Measurements from ENCODE around the gene ITPR1.

Gene ITPR1

DNA sequence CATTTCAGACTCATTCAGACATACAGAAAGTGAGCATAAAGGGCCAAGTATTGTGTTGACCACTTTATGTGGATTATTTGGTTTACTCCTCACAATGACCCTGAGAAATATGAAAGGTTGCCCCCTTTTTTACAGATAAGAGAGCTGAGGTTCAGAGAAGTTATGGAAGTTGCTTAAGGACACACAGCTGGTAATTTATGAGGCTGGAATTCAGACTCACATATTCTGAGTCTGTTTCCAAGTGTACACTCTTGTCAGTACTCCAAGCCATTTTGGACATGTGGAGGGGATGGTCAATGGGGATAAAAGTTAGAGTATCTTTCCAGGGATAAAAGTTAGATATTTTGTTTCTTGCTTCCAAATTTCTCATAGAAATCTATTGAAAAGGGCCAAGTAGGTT lies 15.9 kb downstream of the ITPR1 start:
- DNase-seq (ENCODE audit: low read depth in 2 of 2): no peak

GRCh38 chr3:4509983-4510755 lies 17.0 kb downstream of the ITPR1 start:
- no peak for DNase-seq (ENCODE audit: low read depth in 2 of 2)

DNA sequence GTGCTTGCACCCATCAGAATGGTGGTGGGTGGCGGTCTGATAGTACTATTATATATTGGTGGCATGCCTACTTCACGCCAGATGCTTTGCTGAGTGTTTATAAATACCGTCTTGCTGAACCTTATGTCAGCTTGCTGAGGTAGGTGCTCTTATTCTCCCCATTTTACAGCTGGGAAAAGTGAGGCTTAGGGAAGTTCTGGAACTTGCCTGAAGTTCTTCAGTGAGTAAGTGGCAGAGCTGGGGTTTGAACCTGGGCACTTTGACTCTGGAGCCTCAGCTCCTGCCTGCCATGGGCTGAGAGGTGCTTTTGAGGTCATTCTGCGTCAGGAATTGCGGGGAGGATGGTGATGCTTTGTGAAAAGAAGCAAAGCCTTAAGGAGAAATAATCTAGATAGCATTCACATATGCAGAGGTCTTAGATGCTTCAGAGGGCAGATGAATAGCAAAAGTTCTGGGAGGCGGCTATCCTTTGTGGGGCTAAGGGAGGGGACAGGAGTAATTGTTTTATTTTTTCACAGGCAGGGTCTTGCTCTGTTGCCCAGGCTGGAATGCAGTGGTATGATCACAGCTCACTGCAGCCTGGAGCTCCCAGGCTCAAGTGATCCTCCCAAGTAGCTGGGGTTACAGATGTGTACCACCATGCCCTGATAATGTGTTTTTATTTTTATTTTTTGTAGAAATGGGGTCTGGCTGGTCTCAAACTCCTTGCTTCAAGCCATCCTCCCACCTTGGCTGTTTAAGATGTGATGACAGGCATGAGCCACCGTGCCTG lies 18.5 kb downstream of the ITPR1 start:
- DNase-seq (ENCODE audit: low read depth in 2 of 2): no peak

DNA sequence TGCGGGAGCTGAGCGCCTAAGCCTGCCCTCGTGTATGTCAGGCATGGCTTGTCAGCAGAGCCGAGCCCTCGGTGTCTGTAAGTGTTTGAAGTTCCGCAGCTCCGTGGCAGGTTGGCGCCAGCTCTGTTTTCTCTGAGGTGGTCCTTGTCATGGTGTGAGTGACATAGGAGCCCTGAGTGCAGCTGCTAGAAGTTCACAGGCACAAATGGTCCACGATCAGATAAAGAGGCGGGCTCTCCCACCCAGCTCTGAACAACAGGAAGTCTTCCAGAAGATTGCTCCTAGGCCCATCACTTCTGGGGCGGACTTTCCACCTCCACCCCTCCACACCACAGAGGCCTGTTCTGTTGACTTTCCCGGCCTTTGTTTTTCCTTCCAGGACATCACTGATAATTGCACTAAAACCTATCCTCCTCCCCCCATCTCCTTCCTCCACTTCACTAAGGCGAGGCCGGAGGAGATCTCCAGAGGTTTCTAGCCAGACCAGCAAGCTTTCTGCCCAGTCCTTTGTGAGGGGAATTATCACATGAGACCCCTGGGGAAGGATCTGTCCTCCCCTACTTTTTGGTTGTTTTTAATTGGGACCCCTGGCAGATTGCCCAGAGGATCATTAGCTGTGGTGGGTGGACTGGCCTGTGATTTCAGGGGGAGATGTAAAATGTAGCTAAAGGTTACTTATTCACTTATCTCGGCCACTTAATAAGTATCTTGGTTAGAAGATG lies 19.9 kb downstream of the ITPR1 start:
- no peak for DNase-seq (ENCODE audit: low read depth in 2 of 2)

DNA sequence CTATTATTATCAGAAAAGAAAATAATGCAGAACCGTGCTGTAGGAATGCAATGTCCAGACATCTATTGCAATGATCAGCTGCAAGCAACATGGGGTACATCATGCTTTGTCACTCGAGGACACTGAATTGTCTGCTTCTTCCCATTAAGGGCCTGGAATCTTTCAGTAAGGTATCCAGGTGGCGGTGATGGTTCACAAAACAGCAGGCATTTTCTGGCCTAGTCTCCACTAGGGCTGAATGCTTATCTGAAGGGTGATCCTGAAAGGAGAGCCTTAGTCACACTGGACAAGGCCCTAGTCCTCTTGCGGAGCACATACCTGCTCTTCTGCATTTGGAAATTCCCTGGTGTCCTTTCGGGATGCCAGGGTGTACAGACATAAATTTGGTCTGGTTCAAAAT lies 21.2 kb downstream of the ITPR1 start:
- DNase-seq (ENCODE audit: low read depth in 2 of 2): no peak

DNA sequence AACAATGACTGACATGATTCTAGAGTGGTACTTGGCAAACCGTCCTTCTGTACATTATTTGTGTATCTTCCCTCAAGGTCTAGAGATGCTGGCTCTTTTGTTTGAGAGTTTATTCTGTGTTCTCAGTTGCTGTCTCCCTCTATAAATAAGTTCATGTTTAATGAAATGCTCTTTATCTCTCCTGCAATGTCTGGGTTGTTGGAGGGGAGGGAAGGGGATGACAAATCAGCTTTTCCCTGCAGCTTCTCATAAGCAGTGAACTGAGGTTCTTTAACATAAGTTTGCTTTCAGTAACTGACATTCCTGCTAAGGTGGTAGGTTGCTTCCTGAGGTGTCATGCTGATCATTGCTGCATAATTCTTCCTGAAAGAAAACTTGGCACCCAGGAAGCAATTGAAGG lies 21.8 kb downstream of the ITPR1 start:
- DNase-seq (ENCODE audit: low read depth in 2 of 2): no peak

- DNase-seq (ENCODE audit: low read depth in 2 of 2): no peak
Observed at GRCh38 chr3:4515916-4516579, 22.9 kb downstream of the ITPR1 start.

DNA sequence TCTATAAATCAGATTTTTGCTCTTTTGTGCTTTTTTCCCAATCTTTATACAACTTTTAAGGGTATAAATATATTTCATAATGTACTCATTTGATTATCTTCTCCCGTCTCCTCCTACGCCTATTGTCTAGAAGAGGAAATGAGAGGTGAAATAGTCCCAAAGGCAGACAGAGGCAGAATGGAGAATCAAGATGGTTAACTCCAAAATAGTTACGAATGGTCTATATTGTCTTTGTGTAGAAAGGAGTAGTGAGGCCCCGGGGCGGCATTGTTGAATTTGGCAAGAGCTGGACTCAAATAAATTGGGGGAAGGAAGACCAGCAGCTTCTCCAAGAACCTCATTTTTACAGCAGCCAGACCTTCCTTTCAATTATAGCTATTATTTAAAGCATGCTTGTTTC lies 23.9 kb downstream of the ITPR1 start:
- DNase-seq (ENCODE audit: low read depth in 2 of 2): no peak

- DNase-seq (ENCODE audit: low read depth in 2 of 2): no peak
Observed at GRCh38 chr3:4517643-4518311, 24.6 kb downstream of the ITPR1 start.

- DNase-seq (ENCODE audit: low read depth in 2 of 2): no peak
Observed at GRCh38 chr3:4520033-4520816, 27.1 kb downstream of the ITPR1 start.

- DNase-seq (ENCODE audit: low read depth in 2 of 2): no peak
Observed at GRCh38 chr3:4522947-4523346, 29.8 kb downstream of the ITPR1 start.

DNA sequence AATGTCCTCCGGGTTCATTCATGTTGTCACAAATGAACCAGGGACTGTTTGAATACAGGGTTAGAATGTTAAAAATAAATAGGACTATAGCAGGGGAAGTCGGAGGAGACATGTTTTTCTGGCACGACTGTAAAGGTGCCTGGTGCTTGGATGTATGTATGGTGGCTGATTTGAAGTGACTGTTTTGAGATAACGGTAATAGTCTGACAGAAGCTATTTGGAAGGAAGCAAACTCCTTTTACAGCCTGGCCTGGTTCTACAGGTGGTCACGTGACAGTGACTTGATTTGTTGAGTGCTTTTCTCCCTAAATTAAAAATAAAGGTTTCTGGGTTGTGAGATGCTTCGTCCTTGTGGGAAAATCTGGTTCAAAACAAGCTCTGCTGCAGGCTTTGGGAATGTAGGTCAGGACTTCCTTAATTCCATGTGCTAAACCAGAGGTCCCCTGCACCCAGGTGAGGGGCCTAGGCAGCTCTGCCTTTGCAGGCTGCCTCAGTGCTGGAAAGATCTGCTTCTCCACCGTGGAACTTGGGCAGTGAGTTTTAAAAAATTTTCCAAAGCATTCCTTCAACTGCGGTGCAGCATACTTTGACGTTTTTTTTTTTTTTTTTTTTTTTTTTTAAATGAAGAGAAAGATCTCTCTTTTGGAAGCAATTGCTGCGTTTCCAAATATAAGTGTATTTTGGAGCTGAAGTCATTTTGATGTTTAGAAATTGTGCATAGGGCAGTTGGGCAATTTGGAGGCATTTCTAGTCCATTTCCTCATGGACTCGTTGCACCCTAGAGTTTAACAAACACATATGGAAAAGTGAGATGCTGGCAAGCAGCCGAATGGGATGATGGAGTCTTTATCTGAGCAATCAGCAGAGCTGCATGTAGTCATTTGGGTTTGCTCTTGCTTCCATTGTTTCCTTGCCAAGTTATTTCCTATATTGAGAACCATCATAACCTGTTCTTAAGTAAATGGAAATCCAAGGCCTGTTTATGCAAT lies 30.9 kb downstream of the ITPR1 start:
- DNase-seq (ENCODE audit: low read depth in 2 of 2): no peak

GRCh38 chr3:4525560-4526223 lies 32.5 kb downstream of the ITPR1 start:
- no peak for DNase-seq (ENCODE audit: low read depth in 2 of 2)

DNA sequence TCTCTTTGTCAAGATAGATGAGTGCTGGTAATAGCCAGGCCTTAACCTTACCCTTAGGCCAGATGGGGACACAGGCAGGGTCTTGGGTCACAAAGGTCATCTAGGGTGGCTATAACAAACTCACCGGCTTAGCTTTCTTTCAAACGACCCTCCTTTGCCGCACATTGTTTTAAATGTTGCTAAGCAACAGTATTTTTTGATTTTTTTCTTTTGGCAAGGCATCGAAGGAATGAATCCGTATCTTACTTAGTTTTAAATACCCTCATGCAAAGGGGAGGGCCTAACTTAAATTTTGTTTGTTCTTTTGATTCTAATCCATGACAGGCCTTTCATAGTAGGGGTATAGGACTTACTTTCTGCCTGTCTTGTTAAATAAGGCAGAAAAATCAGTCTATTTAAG lies 35.2 kb downstream of the ITPR1 start:
- DNase-seq (ENCODE audit: low read depth in 2 of 2): no peak

DNA sequence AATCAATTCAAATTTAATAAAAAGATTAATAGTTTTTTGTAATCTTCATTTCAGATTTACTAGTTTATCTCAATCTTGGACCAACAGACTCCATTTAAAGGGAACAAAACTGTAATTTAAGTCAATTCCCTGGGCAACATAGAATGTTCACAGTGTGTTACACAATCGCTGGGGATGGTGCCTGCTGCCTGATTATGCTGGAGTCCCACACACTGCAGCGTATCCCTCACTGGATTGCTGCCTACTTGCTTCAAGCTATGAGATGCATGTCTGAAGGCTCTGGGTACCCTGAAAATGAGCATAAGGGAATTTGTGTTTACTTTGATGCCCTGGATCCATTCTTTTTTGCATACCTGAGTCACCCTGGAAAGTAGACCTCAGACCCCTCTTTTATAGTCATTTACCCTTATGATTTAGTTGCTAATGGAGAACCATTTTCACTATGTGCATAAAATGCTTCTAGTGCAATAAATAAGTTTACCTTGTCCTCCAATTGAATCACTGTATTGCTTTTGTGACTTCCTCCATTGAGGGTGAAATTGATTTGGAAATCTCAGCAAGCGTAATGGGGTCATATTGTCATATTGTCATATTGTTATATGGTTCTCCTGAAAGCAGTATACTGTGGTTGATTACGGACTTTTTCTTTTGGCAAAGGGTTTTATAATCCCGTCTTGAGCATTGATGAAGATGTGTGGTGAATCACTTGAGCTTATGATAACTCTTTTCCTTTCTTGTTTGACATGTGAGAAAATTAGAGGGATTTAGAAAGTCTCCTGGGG lies 35.9 kb downstream of the ITPR1 start:
- no peak for DNase-seq (ENCODE audit: low read depth in 2 of 2)

GRCh38 chr3:4529876-4530588 lies 36.9 kb downstream of the ITPR1 start:
- DNase-seq (ENCODE audit: low read depth in 2 of 2): no peak

DNA sequence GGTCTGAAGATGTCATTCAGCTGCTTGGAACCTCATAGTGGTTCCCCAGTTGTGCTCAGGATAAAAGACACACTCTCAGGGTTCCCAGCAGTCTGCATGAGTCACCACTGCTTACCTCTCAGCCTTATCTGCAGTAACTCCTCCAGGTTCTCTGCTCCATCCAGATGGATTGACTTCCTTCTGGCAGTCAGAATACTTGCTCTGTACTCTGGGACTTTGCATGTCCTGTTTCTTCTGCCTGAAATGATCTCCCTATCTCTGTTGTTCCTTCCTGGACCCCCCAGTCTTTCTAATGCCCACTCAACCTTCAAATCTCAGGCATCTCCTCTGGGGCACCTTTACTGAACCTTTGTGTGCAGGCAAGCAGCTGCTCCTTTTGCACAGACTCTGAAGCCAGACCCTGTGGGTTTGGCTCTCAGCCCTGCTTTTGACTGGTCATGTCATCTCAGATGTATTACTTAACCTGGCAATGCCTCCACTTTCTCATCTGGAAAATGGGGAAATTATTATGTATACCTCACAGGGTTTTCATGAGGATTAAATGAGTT lies 38.4 kb downstream of the ITPR1 start:
- DNase-seq (ENCODE audit: low read depth in 2 of 2): no peak
